H9 (cell line): Measurements from ENCODE around the gene EML1. TPM values are rescaled to one million over a fixed set of nuclear protein-coding genes. Genes with fewer than 3 reads are reported as not detected.

Experiments used
- DNase-seq: peaks from one replicate; pipeline ENCODE4 v3.0.0-alpha.2; 2017
- H2AFZ ChIP-seq: one replicate; pipeline ENCODE4 v1.6.1; 2013; ENCODE audit warnings: mild to moderate bottlenecking, low read length, control low read depth, moderate library complexity
- H2AK5ac ChIP-seq: 2 replicates; pipeline ENCODE4 v1.6.1; 2013; ENCODE audit warnings: low read length, control low read depth, mixed read lengths; ENCODE audit not compliant: insufficient read length
- H2BK120ac ChIP-seq: one replicate; pipeline ENCODE4 v1.6.1; 2013; ENCODE audit warnings: low read depth, mild to moderate bottlenecking, low read length, control low read depth, inconsistent platforms; ENCODE audit not compliant: poor library complexity, severe bottlenecking
- H2BK12ac ChIP-seq: 2 replicates; pipeline ENCODE4 v1.6.1; 2013; ENCODE audit warnings: low read length, control low read depth, mixed read lengths, low read depth; ENCODE audit not compliant: insufficient read length
- H2BK15ac ChIP-seq: 2 replicates; pipeline ENCODE4 v1.6.1; 2013; ENCODE audit warnings: low read depth, low read length, control low read depth
- H2BK20ac ChIP-seq: one replicate; pipeline ENCODE4 v1.6.1; 2013; ENCODE audit warnings: low read depth, mild to moderate bottlenecking, low read length, control low read depth, inconsistent platforms; ENCODE audit not compliant: poor library complexity, severe bottlenecking
- H2BK5ac ChIP-seq: 2 replicates; pipeline ENCODE4 v1.6.1; 2013; ENCODE audit warnings: low read length, control low read depth, mixed read lengths; ENCODE audit not compliant: insufficient read length
- H3K14ac ChIP-seq: 2 replicates; pipeline ENCODE4 v1.6.1; 2013; ENCODE audit warnings: low read length, control low read depth; ENCODE audit not compliant: insufficient read depth
- H3K18ac ChIP-seq: 2 replicates; pipeline ENCODE4 v1.6.1; 2013; ENCODE audit warnings: low read depth, mild to moderate bottlenecking, mixed read lengths, low read length, control low read depth; ENCODE audit not compliant: insufficient read length
- H3K23ac ChIP-seq: 2 replicates; pipeline ENCODE4 v1.6.1; 2013; ENCODE audit warnings: low read length, control low read depth, mixed read lengths, low read depth; ENCODE audit not compliant: insufficient read length
- H3K23me2 ChIP-seq: 2 replicates; pipeline ENCODE4 v1.6.1; 2013; ENCODE audit warnings: low read depth, mild to moderate bottlenecking, mixed read lengths, low read length, control low read depth; ENCODE audit not compliant: insufficient read length, poor library complexity, severe bottlenecking
- H3K27ac ChIP-seq: 2 replicates; pipeline ENCODE4 v1.5.1; 2013; ENCODE audit warnings: low read length, control low read depth, mixed read lengths, low read depth; ENCODE audit not compliant: insufficient read length
- H3K27me3 ChIP-seq: 2 replicates; pipeline ENCODE4 v1.6.1; 2013; ENCODE audit warnings: low read length, control low read depth, inconsistent platforms; ENCODE audit not compliant: insufficient read depth
- H3K4ac ChIP-seq: 2 replicates; pipeline ENCODE4 v1.6.1; 2013; ENCODE audit warnings: low read depth, mild to moderate bottlenecking, control low read depth, inconsistent platforms, low read length, moderate library complexity
- H3K4me1 ChIP-seq: 2 replicates; pipeline ENCODE4 v1.6.1; 2013; ENCODE audit warnings: low read length, control low read depth, inconsistent platforms; ENCODE audit not compliant: insufficient read depth
- H3K4me2 ChIP-seq: 2 replicates; pipeline ENCODE4 v1.6.1; 2013; ENCODE audit warnings: low read length, control low read depth, mixed read lengths; ENCODE audit not compliant: insufficient read length, insufficient read depth
- H3K56ac ChIP-seq: 2 replicates; pipeline ENCODE4 v1.6.1; 2013; ENCODE audit warnings: low read depth, mild to moderate bottlenecking, mixed read lengths, low read length, control low read depth; ENCODE audit not compliant: insufficient read length
- H3K79me1 ChIP-seq: 2 replicates; pipeline ENCODE4 v1.6.1; 2013; ENCODE audit warnings: low read depth, mild to moderate bottlenecking, moderate library complexity, low read length, control low read depth, inconsistent platforms; ENCODE audit not compliant: insufficient read depth, poor library complexity, severe bottlenecking
- H3K79me2 ChIP-seq: 2 replicates; pipeline ENCODE4 v1.6.1; 2013; ENCODE audit warnings: low read length, control low read depth, inconsistent platforms; ENCODE audit not compliant: insufficient read depth
- H3K9ac ChIP-seq: 2 replicates; pipeline ENCODE4 v1.6.1; 2013; ENCODE audit warnings: low read length, control low read depth, mixed read lengths; ENCODE audit not compliant: insufficient read length; ENCODE audit errors: extremely low read depth
- H3K9me3 ChIP-seq: one replicate; pipeline ENCODE4 v1.6.1; 2013; ENCODE audit warnings: low read depth, low read length, inconsistent platforms; ENCODE audit not compliant: control insufficient read depth
- H3T11ph ChIP-seq: one replicate; pipeline ENCODE4 v1.6.1; 2013; ENCODE audit warnings: mild to moderate bottlenecking, low read length, control low read depth, inconsistent platforms
- H4K20me1 ChIP-seq: one replicate; pipeline ENCODE4 v1.6.1; 2013; ENCODE audit not compliant: control insufficient read depth, insufficient read length, insufficient read depth
- H4K5ac ChIP-seq: 2 replicates; pipeline ENCODE4 v1.6.1; 2013; ENCODE audit warnings: low read depth, mild to moderate bottlenecking, mixed read lengths, low read length, control low read depth; ENCODE audit not compliant: insufficient read length
- H4K8ac ChIP-seq: replicated peaks from 2 replicates; pipeline ENCODE4 v1.6.1; 2013; ENCODE audit warnings: low read length, control low read depth, mixed read lengths, low read depth; ENCODE audit not compliant: insufficient read length
- H4K91ac ChIP-seq: 2 replicates; pipeline ENCODE4 v1.6.1; 2013; ENCODE audit warnings: low read depth, mild to moderate bottlenecking, moderate library complexity, mixed read lengths, low read length, control low read depth; ENCODE audit not compliant: insufficient read length
- H3K27ac Mint-ChIP-seq, 3 experiments: 2 replicates in 2 of 3; 3 replicates in 1 of 3; pipeline ENCODE4 v1.8.0; 2020 to 2021; ENCODE audit warnings: mixed read lengths in 3 of 3, mild to moderate bottlenecking in 1 of 3, moderate library complexity in 1 of 3
- H3K27me3 Mint-ChIP-seq: 2 replicates; pipeline ENCODE4 v1.8.0; 2021; ENCODE audit warnings: low read depth, mild to moderate bottlenecking, moderate library complexity, mixed read lengths
- H3K36me3 Mint-ChIP-seq, 3 experiments: 2 replicates in 2 of 3; 3 replicates in 1 of 3; pipeline ENCODE4 v1.8.0; 2020 to 2021; ENCODE audit warnings: low read depth in 3 of 3, mixed read lengths in 3 of 3; ENCODE audit not compliant: insufficient read depth in 1 of 3
- H3K4me1 Mint-ChIP-seq, 2 experiments: 2 replicates each; pipeline ENCODE4 v1.8.0; 2020; ENCODE audit warnings: mixed read lengths in 2 of 2
- H3K4me3 Mint-ChIP-seq, 2 experiments: 2 replicates in 1 of 2; 3 replicates in 1 of 2; pipeline ENCODE4 v1.8.0; 2020 to 2021; ENCODE audit warnings: mild to moderate bottlenecking in 2 of 2, mixed read lengths in 2 of 2, moderate library complexity in 1 of 2
- H3K9me3 Mint-ChIP-seq, 2 experiments: 2 replicates in 1 of 2; 3 replicates in 1 of 2; pipeline ENCODE4 v1.8.0; 2020; ENCODE audit warnings: mild to moderate bottlenecking in 2 of 2, mixed read lengths in 2 of 2, moderate library complexity in 1 of 2
- total RNA-seq: library from RNA; stranded (reverse); gene quantifications from 2 replicates; pipeline ENCODE4 v1.2.1, GENCODE V29; 2021
- TF ChIP-seq, protein P1 (sequence below): fragments of 200-600 bp; sonication (generic); conservative IDR thresholded peaks from 3 replicates; pipeline ENCODE4 v1.8.0; 2021; ENCODE audit warnings: antibody characterized with exemption, mild to moderate bottlenecking

Gene EML1
- total RNA-seq, 1 experiment from 2014 or later, result 16.7 TPM

- Histone ChIP-seq H3K4ac (no peak overlapping the region), H3K23me2 (no peaks in the 10 kb centered on the region), H3K14ac (no peak overlapping the region), H2BK15ac (no peak overlapping the region), H4K91ac (no peak overlapping the region), H3K27ac (no peak overlapping the region), H2AK5ac (no peak overlapping the region), H4K20me1 (no peaks in the 10 kb centered on the region), H3K56ac (no peak overlapping the region), H3K18ac (no peak overlapping the region), H3K9ac (no peak overlapping the region), H3K27me3 (peaks cover 6% of the 10 kb centered on the region; the same call in 1 of the 2 replicates), H2BK12ac (no peak overlapping the region), H3K79me2 (peaks cover 3% of the 10 kb centered on the region; the same call in 1 of the 2 replicates), H4K5ac (no peak overlapping the region), H3K4me1 (no peaks in the 10 kb centered on the region), H2BK120ac (no peak overlapping the region), H2BK20ac (no peak overlapping the region), H3K9me3 (no peaks in the 10 kb centered on the region), H3K79me1 (no peaks in the 10 kb centered on the region), H2BK5ac (no peak overlapping the region), H4K8ac (no peak overlapping the region), H3K4me2 (no peak overlapping the region), H2AFZ (no peak overlapping the region), H3T11ph (no peak overlapping the region), H3K23ac (no peak overlapping the region)
- H3K27me3 Mint-ChIP-seq, result peaks cover 24% of the 10 kb centered on the region
- H3K4me3 Mint-ChIP-seq, result no peak overlapping the region
- TF ChIP-seq, protein P1, sequence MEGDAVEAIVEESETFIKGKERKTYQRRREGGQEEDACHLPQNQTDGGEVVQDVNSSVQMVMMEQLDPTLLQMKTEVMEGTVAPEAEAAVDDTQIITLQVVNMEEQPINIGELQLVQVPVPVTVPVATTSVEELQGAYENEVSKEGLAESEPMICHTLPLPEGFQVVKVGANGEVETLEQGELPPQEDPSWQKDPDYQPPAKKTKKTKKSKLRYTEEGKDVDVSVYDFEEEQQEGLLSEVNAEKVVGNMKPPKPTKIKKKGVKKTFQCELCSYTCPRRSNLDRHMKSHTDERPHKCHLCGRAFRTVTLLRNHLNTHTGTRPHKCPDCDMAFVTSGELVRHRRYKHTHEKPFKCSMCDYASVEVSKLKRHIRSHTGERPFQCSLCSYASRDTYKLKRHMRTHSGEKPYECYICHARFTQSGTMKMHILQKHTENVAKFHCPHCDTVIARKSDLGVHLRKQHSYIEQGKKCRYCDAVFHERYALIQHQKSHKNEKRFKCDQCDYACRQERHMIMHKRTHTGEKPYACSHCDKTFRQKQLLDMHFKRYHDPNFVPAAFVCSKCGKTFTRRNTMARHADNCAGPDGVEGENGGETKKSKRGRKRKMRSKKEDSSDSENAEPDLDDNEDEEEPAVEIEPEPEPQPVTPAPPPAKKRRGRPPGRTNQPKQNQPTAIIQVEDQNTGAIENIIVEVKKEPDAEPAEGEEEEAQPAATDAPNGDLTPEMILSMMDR, result no peak
- no peak for DNase-seq
- H3K27ac Mint-ChIP-seq, result no peak overlapping the region
- H3K4me1 Mint-ChIP-seq, result peaks cover 7 to 8% of the 10 kb centered on the region in 2 experiments
- peaks cover 0 to 27% (median 24%) of the 10 kb centered on the region in 3 experiments; a peak in 6 of 7 replicates for H3K36me3 Mint-ChIP-seq
- H3K9me3 Mint-ChIP-seq, result peaks cover 17 to 22% of the 10 kb centered on the region in 2 experiments
These were observed 182.0 kb downstream of the EML1 start for GRCh38 chr14:99975190-99975589.
